Epithelial cell of prostate (primary cell): ENCODE results near the gene DGKG.
A peak's percentile ranks its signal among the peaks of the same experiment; 100 is the strongest.

ENCODE experiments used
- DNase-seq: peaks from one replicate; pipeline ENCODE4 v3.0.0-alpha.2; 2011; ENCODE audit warnings: low read depth, low spot score
- H3K27ac ChIP-seq: fragments of 450-650 bp; 2 replicates; pipeline ENCODE4 v1.5.1; 2017; ENCODE audit warnings: mild to moderate bottlenecking

Gene DGKG

GRCh38 chr3:186283096-186283495 lies 78.9 kb downstream of the DGKG start:
- no peak for DNase-seq
- H3K27ac ChIP-seq: peak overlapping the region; percentile 12

GRCh38 chr3:186281176-186281575 lies 80.9 kb downstream of the DGKG start:
- H3K27ac ChIP-seq: no peak overlapping the region
- peak; percentile 12 for DNase-seq

GRCh38 chr3:186280737-186281136 lies 81.3 kb downstream of the DGKG start:
- no peak for DNase-seq
- no peak overlapping the region for H3K27ac ChIP-seq

GRCh38 chr3:186277268-186277909 lies 84.6 kb downstream of the DGKG start:
- DNase-seq: no peak
- no peak overlapping the region for H3K27ac ChIP-seq

GRCh38 chr3:186275436-186275835 lies 86.6 kb downstream of the DGKG start:
- DNase-seq: no peak
- no peak overlapping the region for H3K27ac ChIP-seq

- DNase-seq: no peak
- no peak overlapping the region for H3K27ac ChIP-seq
Measured at GRCh38 chr3:186273586-186273985, 88.4 kb downstream of the DGKG start.

- no peak overlapping the region for H3K27ac ChIP-seq
- DNase-seq: no peak
Measured at GRCh38 chr3:186270701-186271100, 91.3 kb downstream of the DGKG start.

- no peak overlapping the region for H3K27ac ChIP-seq
- no peak for DNase-seq
Measured at GRCh38 chr3:186268616-186269448, 93.2 kb downstream of the DGKG start.

GRCh38 chr3:186267758-186268157 lies 94.3 kb downstream of the DGKG start:
- H3K27ac ChIP-seq: no peak overlapping the region
- no peak for DNase-seq

- no peak for DNase-seq
- H3K27ac ChIP-seq: no peak overlapping the region
Measured at GRCh38 chr3:186264608-186265400, 97.2 kb downstream of the DGKG start.

- no peak for DNase-seq
- H3K27ac ChIP-seq: no peak overlapping the region
Measured at GRCh38 chr3:186261638-186262037, 100.4 kb downstream of the DGKG start.

GRCh38 chr3:186260726-186261125 lies 101.3 kb downstream of the DGKG start:
- no peak overlapping the region for H3K27ac ChIP-seq
- no peak for DNase-seq

GRCh38 chr3:186259612-186260383 lies 102.2 kb downstream of the DGKG start:
- peak overlapping the region; percentile 14 for H3K27ac ChIP-seq

GRCh38 chr3:186258968-186259367 lies 103.1 kb downstream of the DGKG start:
- DNase-seq: no peak
- H3K27ac ChIP-seq: no peak overlapping the region

More at GRCh38 chr3:186259612-186260383, 102.2 kb downstream of the DGKG start:
- peak; percentile 45 for DNase-seq

GRCh38 chr3:186257866-186258265 lies 104.2 kb downstream of the DGKG start:
- DNase-seq: no peak

GRCh38 chr3:186255703-186256331 lies 106.2 kb downstream of the DGKG start:
- H3K27ac ChIP-seq: no peak overlapping the region
- DNase-seq: no peak

More at GRCh38 chr3:186257866-186258265, 104.2 kb downstream of the DGKG start:
- H3K27ac ChIP-seq: no peak overlapping the region

- no peak overlapping the region for H3K27ac ChIP-seq
- no peak for DNase-seq
Measured at GRCh38 chr3:186254676-186255650, 107.1 kb downstream of the DGKG start.

- DNase-seq: no peak
- no peak overlapping the region for H3K27ac ChIP-seq
Measured at GRCh38 chr3:186251948-186252619, 110.0 kb downstream of the DGKG start.
